ENCODE measurements around the gene TMPRSS12.
"Not testable (repeated sequence)": the region's sequence is repeated elsewhere in the genome, so short reads cannot be mapped to it uniquely, and the experiment has no call there.

Gene TMPRSS12

DNA sequence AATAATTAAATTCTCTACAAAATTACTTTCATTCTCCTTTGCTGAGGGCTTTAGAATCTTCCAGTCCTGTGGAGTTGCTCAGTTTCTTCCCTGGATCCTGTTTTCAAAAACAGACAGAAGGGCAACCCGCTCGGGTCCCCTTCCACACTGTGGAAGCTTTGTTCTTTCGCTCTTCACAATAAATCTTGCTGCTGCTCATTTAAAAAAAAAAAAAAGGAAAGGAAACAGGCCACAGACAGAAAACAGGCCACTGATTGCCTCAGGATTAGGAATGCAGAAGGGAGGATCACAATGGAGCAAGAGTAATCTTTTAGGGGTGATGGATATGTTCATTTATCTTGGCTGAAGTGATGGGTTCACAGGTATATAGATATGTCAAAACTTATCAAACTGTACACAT, 80.1 kb downstream of the TMPRSS12 start:
- H3K4me1 ChIP-seq (ENCODE audit: control insufficient read depth, insufficient read depth, low read length), result peaks cover 11% of the 10 kb centered on the region
- H3K4me3 ChIP-seq (ENCODE audit: low read length), result no peak overlapping the region
- H3K9ac ChIP-seq (ENCODE audit: low read length), result no peak overlapping the region
- H3K36me3 ChIP-seq (ENCODE audit: control insufficient read depth, insufficient read depth, low read length), result no peaks in the 10 kb centered on the region
- H3K9me3 ChIP-seq (ENCODE audit: control insufficient read depth, low read length), result no peaks in the 10 kb centered on the region
- H3K27me3 ChIP-seq (ENCODE audit: control insufficient read depth, insufficient read depth, low read length), result no peaks in the 10 kb centered on the region

DNA sequence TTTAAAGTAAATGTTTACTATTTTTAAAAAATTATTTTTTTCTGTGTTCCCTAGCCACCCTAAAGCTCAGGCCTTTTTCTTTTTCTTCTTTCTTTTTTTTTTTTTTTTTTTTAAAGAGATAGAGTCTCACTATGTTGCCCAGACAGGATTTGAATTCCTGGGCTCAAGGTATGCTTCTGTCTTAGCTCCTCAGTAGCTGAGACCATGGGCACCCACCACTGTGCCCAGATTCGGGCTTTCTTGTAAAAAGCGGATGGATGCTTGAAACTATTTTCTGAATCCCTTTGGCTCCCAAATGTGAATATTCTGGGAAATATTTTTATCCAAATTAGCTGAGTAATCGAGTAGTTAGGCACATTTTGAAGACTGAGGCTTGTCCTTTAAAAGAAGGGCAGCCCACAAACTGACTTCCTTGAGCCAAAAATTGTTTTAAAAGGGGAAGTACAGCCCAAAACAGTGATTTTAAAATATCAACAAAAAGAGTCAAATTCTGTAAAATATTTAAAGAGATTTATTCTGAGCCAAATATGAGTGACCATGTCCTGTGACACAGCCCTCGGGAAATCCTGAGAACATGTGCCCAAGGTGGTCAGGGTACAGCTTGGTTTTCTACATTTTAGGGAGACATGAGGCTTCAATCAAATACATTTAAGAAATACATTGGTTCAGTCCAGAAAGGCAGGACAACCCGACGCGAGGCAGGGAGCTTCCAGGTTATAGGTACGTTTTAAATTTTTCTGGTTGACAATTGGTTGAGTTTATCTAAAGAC, 80.8 kb downstream of the TMPRSS12 start:
- H3K4me1 ChIP-seq (ENCODE audit: control insufficient read depth, insufficient read depth, low read length), result peaks cover 18% of the 10 kb centered on the region
- H3K4me3 ChIP-seq (ENCODE audit: low read length), result peak overlapping the region; percentile 96
- H3K36me3 ChIP-seq (ENCODE audit: control insufficient read depth, insufficient read depth, low read length), result no peaks in the 10 kb centered on the region
- peak overlapping the region; percentile 76 for H3K9ac ChIP-seq (ENCODE audit: low read length)
- no peaks in the 10 kb centered on the region for H3K9me3 ChIP-seq (ENCODE audit: control insufficient read depth, low read length)
- no peaks in the 10 kb centered on the region for H3K27me3 ChIP-seq (ENCODE audit: control insufficient read depth, insufficient read depth, low read length)

DNA sequence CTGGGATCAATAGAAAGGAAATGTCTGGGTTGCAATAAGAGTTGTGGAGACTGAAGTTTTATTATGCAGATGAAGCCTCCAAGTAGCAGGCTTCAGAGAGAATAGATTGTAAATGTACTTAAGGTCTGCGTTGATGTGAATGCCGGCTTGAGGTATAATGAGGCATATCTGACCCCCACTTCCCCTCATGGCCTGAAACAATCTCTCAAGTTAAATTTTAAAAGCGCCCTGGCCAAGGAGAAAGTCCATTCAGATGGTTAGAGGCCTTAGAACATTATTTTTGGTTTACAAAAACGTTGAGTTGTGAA, 81.4 kb downstream of the TMPRSS12 start:
- H3K4me3 ChIP-seq (ENCODE audit: low read length), result peak overlapping the region; percentile 96
- no peaks in the 10 kb centered on the region for H3K27me3 ChIP-seq (ENCODE audit: control insufficient read depth, insufficient read depth, low read length)
- peak overlapping the region; percentile 76 for H3K9ac ChIP-seq (ENCODE audit: low read length)
- H3K9me3 ChIP-seq (ENCODE audit: control insufficient read depth, low read length), result no peaks in the 10 kb centered on the region
- H3K36me3 ChIP-seq (ENCODE audit: control insufficient read depth, insufficient read depth, low read length), result no peaks in the 10 kb centered on the region
- H3K4me1 ChIP-seq (ENCODE audit: control insufficient read depth, insufficient read depth, low read length), result peaks cover 23% of the 10 kb centered on the region

DNA sequence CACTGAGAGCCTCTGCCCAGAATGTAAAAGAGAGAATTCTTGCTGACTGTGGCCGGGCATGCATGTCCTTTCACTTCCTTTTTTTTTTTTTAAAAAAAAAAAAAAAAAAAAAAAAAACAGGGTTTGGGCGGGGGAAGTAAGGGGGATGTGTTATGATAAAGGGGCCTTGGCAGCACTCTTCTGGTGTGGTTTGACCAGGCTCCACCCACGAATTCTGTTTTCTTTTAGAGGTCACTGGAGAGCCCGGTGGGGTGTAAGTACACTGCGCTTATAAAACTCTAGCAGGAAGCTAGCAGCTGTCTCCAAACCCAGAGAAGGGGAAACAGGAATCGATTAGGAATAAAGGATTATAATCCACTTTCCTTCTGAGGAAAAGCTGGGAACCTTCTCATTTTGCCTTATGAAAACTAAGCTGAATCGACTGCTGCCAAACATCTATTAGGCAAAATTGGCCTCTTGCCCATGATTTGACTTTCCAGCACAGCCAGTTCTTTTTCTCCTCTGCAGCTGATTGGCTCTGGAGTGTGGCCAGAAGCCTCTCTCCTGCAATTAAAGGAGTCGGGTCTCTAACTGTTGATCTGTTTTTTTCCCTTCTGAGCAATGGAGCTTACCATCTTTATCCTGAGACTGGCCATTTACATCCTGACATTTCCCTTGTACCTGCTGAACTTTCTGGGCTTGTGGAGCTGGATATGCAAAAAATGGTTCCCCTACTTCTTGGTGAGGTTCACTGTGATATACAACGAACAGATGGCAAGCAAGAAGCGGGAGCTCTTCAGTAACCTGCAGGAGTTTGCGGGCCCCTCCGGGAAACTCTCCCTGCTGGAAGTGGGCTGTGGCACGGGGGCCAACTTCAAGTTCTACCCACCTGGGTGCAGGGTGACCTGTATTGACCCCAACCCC, 82.0 kb downstream of the TMPRSS12 start:
- Histone ChIP-seq H3K9me3 (ENCODE audit: control insufficient read depth, low read length) (no peaks in the 10 kb centered on the region), H3K4me1 (ENCODE audit: control insufficient read depth, insufficient read depth, low read length) (peaks cover 24% of the 10 kb centered on the region), H3K9ac (ENCODE audit: low read length) (peak overlapping the region; percentile 83), H3K4me3 (ENCODE audit: low read length) (peak overlapping the region; percentile 96), H3K36me3 (ENCODE audit: control insufficient read depth, insufficient read depth, low read length) (no peaks in the 10 kb centered on the region), H3K27me3 (ENCODE audit: control insufficient read depth, insufficient read depth, low read length) (no peaks in the 10 kb centered on the region)

DNA sequence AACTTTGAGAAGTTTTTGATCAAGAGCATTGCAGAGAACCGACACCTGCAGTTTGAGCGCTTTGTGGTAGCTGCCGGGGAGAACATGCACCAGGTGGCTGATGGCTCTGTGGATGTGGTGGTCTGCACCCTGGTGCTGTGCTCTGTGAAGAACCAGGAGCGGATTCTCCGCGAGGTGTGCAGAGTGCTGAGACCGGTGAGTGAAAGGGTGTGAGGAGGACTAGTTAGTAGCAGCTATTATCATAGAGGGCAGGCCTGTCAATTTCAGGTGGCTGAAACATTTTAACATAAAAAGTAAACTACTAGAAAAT, 82.6 kb downstream of the TMPRSS12 start:
- peaks cover 24% of the 10 kb centered on the region for H3K4me1 ChIP-seq (ENCODE audit: control insufficient read depth, insufficient read depth, low read length)

DNA sequence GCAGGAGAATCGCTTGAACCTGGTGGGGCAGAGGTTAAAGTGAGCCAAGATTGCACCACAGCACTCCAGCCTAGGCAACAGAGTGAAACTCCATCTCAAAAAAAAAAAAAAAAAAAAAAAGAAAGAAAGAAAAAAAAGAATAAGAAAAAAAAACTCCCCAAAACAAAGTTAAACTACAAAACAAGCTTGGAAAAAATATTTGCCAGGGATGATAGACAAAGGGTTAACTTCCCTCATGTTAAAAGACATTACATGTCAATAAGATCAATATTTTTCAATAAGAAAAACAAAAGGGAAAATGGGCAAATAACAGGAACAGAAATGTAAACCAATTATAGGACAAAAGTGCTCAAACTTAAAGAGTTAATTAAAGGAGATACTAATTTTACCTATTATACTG, 83.2 kb downstream of the TMPRSS12 start:
- Histone ChIP-seq H3K4me1 (ENCODE audit: control insufficient read depth, insufficient read depth, low read length) (peaks cover 30% of the 10 kb centered on the region), H3K27me3 (ENCODE audit: control insufficient read depth, insufficient read depth, low read length) (no peaks in the 10 kb centered on the region), H3K4me3 (ENCODE audit: low read length) (peak overlapping the region; percentile 96), H3K9ac (ENCODE audit: low read length) (peak overlapping the region; percentile 83), H3K9me3 (ENCODE audit: control insufficient read depth, low read length) (no peaks in the 10 kb centered on the region), H3K36me3 (ENCODE audit: control insufficient read depth, insufficient read depth, low read length) (no peaks in the 10 kb centered on the region)

More for the DNA sequence above, 82.6 kb downstream of the TMPRSS12 start:
- Histone ChIP-seq H3K9ac (ENCODE audit: low read length) (peak overlapping the region; percentile 83), H3K4me3 (ENCODE audit: low read length) (peak overlapping the region; percentile 96), H3K36me3 (ENCODE audit: control insufficient read depth, insufficient read depth, low read length) (no peaks in the 10 kb centered on the region), H3K9me3 (ENCODE audit: control insufficient read depth, low read length) (no peaks in the 10 kb centered on the region), H3K27me3 (ENCODE audit: control insufficient read depth, insufficient read depth, low read length) (no peaks in the 10 kb centered on the region)

DNA sequence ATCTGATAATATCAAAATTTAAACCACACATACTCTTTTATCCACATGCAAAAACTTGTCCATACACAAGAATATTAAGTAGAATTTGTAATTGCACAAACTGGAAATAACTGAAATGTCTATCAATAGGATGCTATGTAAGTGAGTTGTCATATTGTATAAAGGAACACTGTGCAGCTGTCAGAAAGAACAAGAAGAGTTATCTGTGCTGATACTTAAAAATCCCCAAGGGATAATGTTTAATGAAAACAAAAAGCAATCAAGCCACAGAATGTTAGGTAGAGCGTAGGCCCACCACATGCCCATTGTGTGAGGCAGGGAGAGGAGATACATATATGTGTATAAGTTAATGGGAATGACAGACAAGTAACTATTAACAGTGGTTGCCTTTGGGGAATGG, 83.7 kb downstream of the TMPRSS12 start:
- Histone ChIP-seq H3K4me1 (ENCODE audit: control insufficient read depth, insufficient read depth, low read length) (peaks cover 33% of the 10 kb centered on the region), H3K9ac (ENCODE audit: low read length) (peak overlapping the region; percentile 83), H3K4me3 (ENCODE audit: low read length) (peak overlapping the region; percentile 69)

DNA sequence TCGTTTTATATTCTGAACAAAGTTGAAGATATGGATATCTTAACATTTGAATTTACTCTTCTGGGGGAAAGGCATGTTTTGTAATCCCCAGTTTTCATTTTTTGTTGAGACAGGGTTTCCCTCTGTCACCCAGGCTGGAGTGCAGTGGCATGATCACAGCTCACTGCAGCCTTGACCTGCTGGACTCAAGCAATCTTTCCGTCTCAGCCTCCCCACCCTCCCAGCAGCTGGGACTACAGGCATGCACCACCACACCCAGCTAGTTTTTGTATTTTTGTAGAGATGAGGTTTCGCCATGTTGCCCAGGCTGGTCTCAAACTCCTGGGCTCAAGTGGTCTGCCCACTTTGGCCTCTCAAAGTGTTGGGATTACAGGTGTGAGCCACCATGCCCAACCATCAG, 84.2 kb downstream of the TMPRSS12 start:
- Histone ChIP-seq H3K4me3 (ENCODE audit: low read length) (peak overlapping the region; percentile 69), H3K4me1 (ENCODE audit: control insufficient read depth, insufficient read depth, low read length) (peaks cover 33% of the 10 kb centered on the region), H3K9ac (ENCODE audit: low read length) (peak overlapping the region; percentile 83)
- not testable (repeated sequence) for H3K36me3 ChIP-seq (ENCODE audit: control insufficient read depth, insufficient read depth, low read length); H3K9me3 ChIP-seq (ENCODE audit: control insufficient read depth, low read length); H3K27me3 ChIP-seq (ENCODE audit: control insufficient read depth, insufficient read depth, low read length)

More for the DNA sequence above, 83.7 kb downstream of the TMPRSS12 start:
- Histone ChIP-seq H3K36me3 (ENCODE audit: control insufficient read depth, insufficient read depth, low read length) (no peaks in the 10 kb centered on the region), H3K27me3 (ENCODE audit: control insufficient read depth, insufficient read depth, low read length) (no peaks in the 10 kb centered on the region), H3K9me3 (ENCODE audit: control insufficient read depth, low read length) (no peaks in the 10 kb centered on the region)

DNA sequence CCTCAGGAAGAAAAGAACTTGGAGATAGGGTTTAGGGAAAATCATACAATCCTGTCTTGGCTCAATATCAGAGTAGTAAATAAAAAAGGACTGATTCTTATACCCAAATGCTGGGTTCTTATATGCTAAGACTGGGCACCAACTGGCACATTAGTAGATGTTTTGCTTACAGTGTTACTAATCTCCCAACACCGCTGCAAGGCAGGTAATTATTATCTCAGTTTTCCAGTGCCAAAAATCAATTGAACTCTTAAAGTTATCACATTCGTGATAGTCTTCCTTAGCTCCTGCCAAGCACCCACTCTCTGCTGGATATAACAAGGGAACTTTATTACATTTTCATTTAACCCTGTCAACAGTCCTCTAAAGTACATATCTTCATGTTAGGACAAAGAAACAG, 84.6 kb downstream of the TMPRSS12 start:
- H3K4me3 ChIP-seq (ENCODE audit: low read length), result peak overlapping the region; percentile 69
- no peaks in the 10 kb centered on the region for H3K36me3 ChIP-seq (ENCODE audit: control insufficient read depth, insufficient read depth, low read length)
- H3K9me3 ChIP-seq (ENCODE audit: control insufficient read depth, low read length), result no peaks in the 10 kb centered on the region
- H3K9ac ChIP-seq (ENCODE audit: low read length), result peak overlapping the region; percentile 83
- no peaks in the 10 kb centered on the region for H3K27me3 ChIP-seq (ENCODE audit: control insufficient read depth, insufficient read depth, low read length)
- H3K4me1 ChIP-seq (ENCODE audit: control insufficient read depth, insufficient read depth, low read length), result peaks cover 34% of the 10 kb centered on the region

DNA sequence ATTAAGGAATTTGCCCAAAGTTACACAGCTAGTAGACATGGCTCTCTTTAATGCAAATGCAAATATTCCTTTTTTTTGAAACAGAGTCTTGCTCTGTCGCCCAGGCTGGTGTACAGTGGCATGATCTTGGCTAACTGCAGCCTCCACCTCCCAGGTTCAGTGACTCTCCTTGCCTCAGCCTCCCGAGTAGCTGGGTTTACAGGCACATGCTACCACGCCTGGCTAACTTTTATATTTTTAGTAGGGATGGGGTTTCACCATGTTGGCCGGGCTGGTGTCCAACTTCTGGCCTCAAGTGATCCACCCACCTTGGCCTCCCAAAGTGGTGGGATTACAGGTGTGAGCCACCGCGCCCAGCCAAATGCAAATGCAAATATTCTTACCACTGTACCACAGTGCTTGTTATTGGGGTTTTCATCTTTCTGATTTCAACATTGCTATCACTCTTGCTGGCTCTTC, 85.1 kb downstream of the TMPRSS12 start:
- peak overlapping the region; percentile 69 for H3K4me3 ChIP-seq (ENCODE audit: low read length)
- H3K9me3 ChIP-seq (ENCODE audit: control insufficient read depth, low read length), result no peaks in the 10 kb centered on the region
- H3K4me1 ChIP-seq (ENCODE audit: control insufficient read depth, insufficient read depth, low read length), result peaks cover 38% of the 10 kb centered on the region
- no peaks in the 10 kb centered on the region for H3K27me3 ChIP-seq (ENCODE audit: control insufficient read depth, insufficient read depth, low read length)
- H3K9ac ChIP-seq (ENCODE audit: low read length), result peak overlapping the region; percentile 83
- no peaks in the 10 kb centered on the region for H3K36me3 ChIP-seq (ENCODE audit: control insufficient read depth, insufficient read depth, low read length)

DNA sequence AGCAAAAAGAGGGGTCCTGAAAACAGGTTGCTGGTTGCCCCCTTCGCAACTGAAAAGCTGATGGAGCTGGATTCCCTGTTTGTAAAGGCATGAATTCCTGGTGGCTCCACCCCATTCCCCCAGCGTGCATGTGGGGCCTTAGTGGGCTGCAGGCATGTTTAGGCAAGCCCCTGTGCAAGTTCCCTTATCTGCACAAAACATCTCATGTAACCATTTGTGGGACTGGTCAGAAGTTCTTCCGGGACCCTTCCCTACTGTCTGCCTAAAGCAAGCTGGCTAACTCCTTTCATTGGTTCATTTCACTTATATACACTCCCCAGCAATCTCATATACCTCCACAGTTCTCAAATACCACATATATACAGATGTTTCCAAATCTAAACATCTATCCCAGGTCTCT, 85.7 kb downstream of the TMPRSS12 start:
- H3K36me3 ChIP-seq (ENCODE audit: control insufficient read depth, insufficient read depth, low read length), result no peaks in the 10 kb centered on the region
- H3K4me3 ChIP-seq (ENCODE audit: low read length), result no peak overlapping the region
- H3K4me1 ChIP-seq (ENCODE audit: control insufficient read depth, insufficient read depth, low read length), result peaks cover 39% of the 10 kb centered on the region
- peak overlapping the region; percentile 38 for H3K9ac ChIP-seq (ENCODE audit: low read length)
- H3K9me3 ChIP-seq (ENCODE audit: control insufficient read depth, low read length), result no peaks in the 10 kb centered on the region
- H3K27me3 ChIP-seq (ENCODE audit: control insufficient read depth, insufficient read depth, low read length), result no peaks in the 10 kb centered on the region

DNA sequence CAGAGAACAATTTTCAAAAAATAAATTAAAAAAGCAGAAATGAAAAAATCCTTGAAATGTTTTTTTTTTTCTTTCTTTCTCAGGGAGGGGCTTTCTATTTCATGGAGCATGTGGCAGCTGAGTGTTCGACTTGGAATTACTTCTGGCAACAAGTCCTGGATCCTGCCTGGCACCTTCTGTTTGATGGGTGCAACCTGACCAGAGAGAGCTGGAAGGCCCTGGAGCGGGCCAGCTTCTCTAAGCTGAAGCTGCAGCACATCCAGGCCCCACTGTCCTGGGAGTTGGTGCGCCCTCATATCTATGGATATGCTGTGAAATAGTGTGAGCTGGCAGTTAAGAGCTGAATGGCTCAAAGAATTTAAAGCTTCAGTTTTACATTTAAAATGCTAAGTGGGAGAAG, 87.1 kb downstream of the TMPRSS12 start:
- Histone ChIP-seq H3K9ac (ENCODE audit: low read length) (no peak overlapping the region), H3K4me3 (ENCODE audit: low read length) (no peak overlapping the region), H3K27me3 (ENCODE audit: control insufficient read depth, insufficient read depth, low read length) (no peaks in the 10 kb centered on the region), H3K36me3 (ENCODE audit: control insufficient read depth, insufficient read depth, low read length) (no peaks in the 10 kb centered on the region), H3K9me3 (ENCODE audit: control insufficient read depth, low read length) (no peaks in the 10 kb centered on the region), H3K4me1 (ENCODE audit: control insufficient read depth, insufficient read depth, low read length) (peaks cover 46% of the 10 kb centered on the region)
